ENCODE results near the gene PTPRM. TPM values are rescaled to one million over a fixed set of nuclear protein-coding genes. Genes with fewer than 3 reads are reported as not detected.

PTPRM gene
- total RNA-seq, 1 donor = 84.7 TPM

DNA sequence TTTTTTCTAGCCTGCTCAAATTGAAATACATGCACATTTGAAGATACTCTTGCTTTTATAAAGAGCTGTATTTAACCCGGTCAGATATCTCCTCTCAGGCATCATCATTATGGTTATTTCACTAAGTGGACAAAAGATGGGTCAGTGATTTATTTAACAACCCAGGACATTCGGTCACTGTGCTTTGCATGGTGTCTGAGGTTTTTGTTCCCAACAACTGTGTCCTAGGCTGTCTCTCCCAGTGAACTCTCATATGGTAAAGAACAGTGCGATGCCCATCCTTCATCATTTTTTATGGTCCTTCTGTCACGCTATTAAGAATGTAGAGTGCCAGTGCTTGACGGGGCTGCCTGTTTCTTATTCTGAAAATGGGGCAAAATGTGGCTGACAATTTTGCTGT, 372.4 kb downstream of the PTPRM start:
- no peaks in the 10 kb centered on the region for H3K79me2 ChIP-seq (ENCODE audit: insufficient read depth, low read length)
- no peak for DNase-seq (ENCODE audit: insufficient read length, low spot score, missing footprints)
- H3K4me2 ChIP-seq (ENCODE audit: insufficient read depth, low read length) = no peak overlapping the region
- no peaks in the 10 kb centered on the region for H3K27me3 ChIP-seq (ENCODE audit: insufficient read depth, low read length)
- no peak overlapping the region for H2AFZ ChIP-seq (ENCODE audit: low read length)
- no peaks in the 10 kb centered on the region for H3K36me3 ChIP-seq (ENCODE audit: insufficient read depth, low read length)
- no peaks in the 10 kb centered on the region for H4K20me1 ChIP-seq (ENCODE audit: insufficient read depth, low read length)
- H3K9me3 ChIP-seq (ENCODE audit: low read depth, low read length) = no peaks in the 10 kb centered on the region
- H3K4me1 ChIP-seq (ENCODE audit: insufficient read depth, low read length) = no peaks in the 10 kb centered on the region
- TF ChIP-seq CTCF (IDR thresholded peaks at IDR 0.05; ENCODE audit: extremely low read depth, low read depth, low read length) = no peak
- H3K4me3 ChIP-seq (ENCODE audit: insufficient read depth, low read length) = no peak overlapping the region
- H3K27ac ChIP-seq (ENCODE audit: low read depth, low read length) = no peak overlapping the region

GRCh38 chr18:7940379-7940778, 373.3 kb downstream of the PTPRM start:
- Histone ChIP-seq H3K79me2 (ENCODE audit: insufficient read depth, low read length) (no peaks in the 10 kb centered on the region), H3K4me1 (ENCODE audit: insufficient read depth, low read length) (peaks cover 1% of the 10 kb centered on the region), H2AFZ (ENCODE audit: low read length) (no peak overlapping the region), H3K27me3 (ENCODE audit: insufficient read depth, low read length) (no peaks in the 10 kb centered on the region), H4K20me1 (ENCODE audit: insufficient read depth, low read length) (no peaks in the 10 kb centered on the region), H3K9me3 (ENCODE audit: low read depth, low read length) (no peaks in the 10 kb centered on the region), H3K27ac (ENCODE audit: low read depth, low read length) (no peak overlapping the region), H3K4me2 (ENCODE audit: insufficient read depth, low read length) (no peak overlapping the region), H3K36me3 (ENCODE audit: insufficient read depth, low read length) (no peaks in the 10 kb centered on the region), H3K4me3 (ENCODE audit: insufficient read depth, low read length) (no peak overlapping the region)
- no peak for TF ChIP-seq CTCF (IDR thresholded peaks at IDR 0.05; ENCODE audit: extremely low read depth, low read depth, low read length)
- no peak for DNase-seq (ENCODE audit: insufficient read length, low spot score, missing footprints)

GRCh38 chr18:7940971-7941370, 373.9 kb downstream of the PTPRM start:
- no peaks in the 10 kb centered on the region for H4K20me1 ChIP-seq (ENCODE audit: insufficient read depth, low read length)
- no peak overlapping the region for H2AFZ ChIP-seq (ENCODE audit: low read length)
- H3K27ac ChIP-seq (ENCODE audit: low read depth, low read length) = no peak overlapping the region
- no peaks in the 10 kb centered on the region for H3K27me3 ChIP-seq (ENCODE audit: insufficient read depth, low read length)
- peaks cover 7% of the 10 kb centered on the region for H3K4me1 ChIP-seq (ENCODE audit: insufficient read depth, low read length)
- no peak overlapping the region for H3K4me2 ChIP-seq (ENCODE audit: insufficient read depth, low read length)
- no peak for DNase-seq (ENCODE audit: insufficient read length, low spot score, missing footprints)
- H3K9me3 ChIP-seq (ENCODE audit: low read depth, low read length) = no peaks in the 10 kb centered on the region
- no peak overlapping the region for H3K4me3 ChIP-seq (ENCODE audit: insufficient read depth, low read length)
- TF ChIP-seq CTCF (IDR thresholded peaks at IDR 0.05; ENCODE audit: extremely low read depth, low read depth, low read length) = no peak
- H3K79me2 ChIP-seq (ENCODE audit: insufficient read depth, low read length) = no peaks in the 10 kb centered on the region
- H3K36me3 ChIP-seq (ENCODE audit: insufficient read depth, low read length) = no peaks in the 10 kb centered on the region

DNA sequence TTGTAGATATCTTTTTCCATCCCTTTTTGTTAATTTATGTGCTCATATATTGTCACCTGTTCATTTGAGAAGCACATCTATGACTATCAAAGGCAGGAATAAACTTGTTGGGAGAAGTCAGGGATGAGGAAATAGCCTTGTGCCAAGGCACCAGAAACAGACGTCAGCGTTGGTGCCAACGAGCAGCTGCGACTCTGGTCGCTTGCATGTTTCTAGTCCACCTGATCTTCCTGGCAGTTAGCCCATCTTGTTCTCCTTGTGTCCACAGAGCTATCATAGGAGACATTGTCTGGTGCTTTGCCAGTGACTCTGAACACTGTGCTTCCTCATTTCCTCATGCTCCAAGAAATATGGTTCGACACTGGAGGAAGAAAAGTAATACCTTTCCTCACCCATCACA, 374.4 kb downstream of the PTPRM start:
- DNase-seq (ENCODE audit: insufficient read length, low spot score, missing footprints) = no peak
- H2AFZ ChIP-seq (ENCODE audit: low read length) = no peak overlapping the region
- no peaks in the 10 kb centered on the region for H3K36me3 ChIP-seq (ENCODE audit: insufficient read depth, low read length)
- H3K27ac ChIP-seq (ENCODE audit: low read depth, low read length) = no peak overlapping the region
- H3K27me3 ChIP-seq (ENCODE audit: insufficient read depth, low read length) = no peaks in the 10 kb centered on the region
- no peaks in the 10 kb centered on the region for H3K9me3 ChIP-seq (ENCODE audit: low read depth, low read length)
- H3K4me1 ChIP-seq (ENCODE audit: insufficient read depth, low read length) = peaks cover 13% of the 10 kb centered on the region
- TF ChIP-seq CTCF (IDR thresholded peaks at IDR 0.05; ENCODE audit: extremely low read depth, low read depth, low read length) = no peak
- no peak overlapping the region for H3K4me3 ChIP-seq (ENCODE audit: insufficient read depth, low read length)
- H4K20me1 ChIP-seq (ENCODE audit: insufficient read depth, low read length) = no peaks in the 10 kb centered on the region
- H3K79me2 ChIP-seq (ENCODE audit: insufficient read depth, low read length) = no peaks in the 10 kb centered on the region
- H3K4me2 ChIP-seq (ENCODE audit: insufficient read depth, low read length) = no peak overlapping the region

Measured in osteoblast (primary cell).